ENCODE data around the gene EFNA3.
"Not testable (repeated sequence)": the region's sequence is repeated elsewhere in the genome, so short reads cannot be mapped to it uniquely, and the experiment has no call there.

Gene EFNA3

GRCh38 chr1:155110381-155110780, 31.7 kb downstream of the EFNA3 start:
- Histone ChIP-seq H3K9me3 (no peaks in the 10 kb centered on the region), H3K27me3 (peaks cover 0 to 12% of the 10 kb centered on the region in 2 donors), H3K4me3 (no peak overlapping the region), H3K36me3 (no peaks in the 10 kb centered on the region), H3K27ac (no peak overlapping the region), H3K4me1 (no peaks in the 10 kb centered on the region)
- intact Hi-C loops (cut with DNase I; ENCODE audit: low total_unique reads), result no loop called here
- no peak for DNase-seq
- no peak for TF ChIP-seq CTCF (IDR thresholded peaks at IDR 0.05)

- Histone ChIP-seq H3K36me3 (no peaks in the 10 kb centered on the region), H3K27ac (no peak overlapping the region), H3K27me3 (peaks cover 0 to 12% of the 10 kb centered on the region in 2 donors), H3K4me3 (no peak overlapping the region), H3K9me3 (no peaks in the 10 kb centered on the region), H3K4me1 (no peaks in the 10 kb centered on the region)
- no peak for TF ChIP-seq CTCF (IDR thresholded peaks at IDR 0.05)
- DNase-seq, result no peak
- intact Hi-C loops (cut with DNase I; ENCODE audit: low total_unique reads), result no loop called here
These were observed 32.2 kb downstream of the EFNA3 start for GRCh38 chr1:155110826-155111225.

GRCh38 chr1:155113450-155113980, 34.9 kb downstream of the EFNA3 start:
- TF ChIP-seq CTCF (IDR thresholded peaks at IDR 0.05), result no peak
- H3K27me3 ChIP-seq, result peaks cover 0 to 25% of the 10 kb centered on the region in 2 donors
- intact Hi-C loops (cut with DNase I; ENCODE audit: low total_unique reads), result no loop called here

GRCh38 chr1:155116113-155116764, 37.6 kb downstream of the EFNA3 start:
- intact Hi-C loops (cut with DNase I; ENCODE audit: low total_unique reads), result no loop called here
- Histone ChIP-seq H3K4me3 (no peak overlapping the region), H3K36me3 (no peaks in the 10 kb centered on the region), H3K4me1 (no peaks in the 10 kb centered on the region), H3K27me3 (peaks cover 0 to 28% of the 10 kb centered on the region in 2 donors), H3K27ac (no peak overlapping the region), H3K9me3 (no peaks in the 10 kb centered on the region)
- no peak for DNase-seq
- no peak for TF ChIP-seq CTCF (IDR thresholded peaks at IDR 0.05)

More at GRCh38 chr1:155113450-155113980, 34.9 kb downstream of the EFNA3 start:
- Histone ChIP-seq H3K4me1 (no peaks in the 10 kb centered on the region), H3K27ac (no peak overlapping the region), H3K4me3 (no peak overlapping the region), H3K9me3 (no peaks in the 10 kb centered on the region), H3K36me3 (no peaks in the 10 kb centered on the region)
- DNase-seq, result no peak

GRCh38 chr1:155117610-155118009, 39.0 kb downstream of the EFNA3 start:
- Histone ChIP-seq H3K4me1 (no peaks in the 10 kb centered on the region), H3K27me3 (peaks cover 0 to 25% of the 10 kb centered on the region in 2 donors)
- no peak for DNase-seq

GRCh38 chr1:155118090-155118489, 39.5 kb downstream of the EFNA3 start:
- H3K36me3 ChIP-seq; H3K4me3 ChIP-seq; intact Hi-C loops (cut with DNase I; ENCODE audit: low total_unique reads); H3K4me1 ChIP-seq; DNase-seq; H3K9me3 ChIP-seq; H3K27ac ChIP-seq: not testable (repeated sequence)
- peaks cover 0 to 22% of the 10 kb centered on the region in 2 donors for H3K27me3 ChIP-seq

More at GRCh38 chr1:155117610-155118009, 39.0 kb downstream of the EFNA3 start:
- intact Hi-C loops (cut with DNase I; ENCODE audit: low total_unique reads), result no loop called here
- Histone ChIP-seq H3K9me3 (no peaks in the 10 kb centered on the region), H3K27ac (no peak overlapping the region), H3K36me3 (no peaks in the 10 kb centered on the region), H3K4me3 (no peak overlapping the region)
- no peak for TF ChIP-seq CTCF (IDR thresholded peaks at IDR 0.05)
